Measurements from ENCODE around the gene SCLT1.

Gene SCLT1

GRCh38 chr4:129037093-129037492 lies 56.2 kb downstream of the SCLT1 start:
- TF ChIP-seq CTCF (conservative IDR thresholded peaks at IDR 0.05), result no peak
- no peak overlapping the region for H3K27ac ChIP-seq

- no peak for TF ChIP-seq CTCF (conservative IDR thresholded peaks at IDR 0.05)
- H3K27ac ChIP-seq, result no peak overlapping the region
These were observed 78.5 kb downstream of the SCLT1 start for GRCh38 chr4:129014566-129015509.

DNA sequence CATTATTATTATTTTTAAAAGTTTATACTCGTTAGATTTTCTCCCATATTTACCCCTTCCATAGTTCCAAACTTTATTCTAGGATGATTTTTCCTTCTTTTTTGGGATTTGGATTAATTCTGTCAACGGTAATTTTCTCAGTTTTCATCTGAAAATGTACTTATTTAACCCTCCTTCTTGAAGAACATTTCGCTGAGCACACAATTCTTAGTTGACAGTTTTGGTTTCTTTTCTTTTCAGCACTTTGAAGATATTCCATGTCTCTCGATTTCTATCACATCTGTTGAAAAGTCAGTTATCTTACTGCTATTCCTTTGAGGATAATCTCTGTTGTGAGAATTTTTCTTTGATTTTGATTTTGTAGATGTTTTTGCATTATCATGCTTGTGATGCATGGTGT lies 85.2 kb downstream of the SCLT1 start:
- TF ChIP-seq CTCF (conservative IDR thresholded peaks at IDR 0.05), result no peak
- H3K27ac ChIP-seq, result no peak overlapping the region

- no peak overlapping the region for H3K27ac ChIP-seq
- TF ChIP-seq CTCF (conservative IDR thresholded peaks at IDR 0.05), result no peak
These were observed 106.4 kb downstream of the SCLT1 start for GRCh38 chr4:128986908-128987307.

DNA sequence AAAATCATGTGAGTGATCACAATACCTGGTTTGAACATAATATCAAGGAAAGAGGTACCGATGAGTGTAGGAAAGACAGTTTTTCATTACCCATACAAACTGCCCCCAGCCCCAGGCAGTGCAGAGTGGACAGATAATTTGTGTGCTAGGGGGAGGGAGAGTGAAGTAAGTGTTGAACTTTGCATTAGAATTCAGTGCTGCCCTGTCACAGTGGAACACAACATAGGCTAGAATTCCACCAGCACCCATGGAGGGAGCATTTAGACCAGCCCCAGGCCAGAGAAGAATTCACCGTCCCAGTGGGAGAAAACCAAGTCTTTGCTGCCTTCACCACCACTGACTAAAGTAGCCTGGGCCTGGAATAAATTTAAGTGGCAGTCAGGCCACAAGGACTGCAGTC lies 107.3 kb downstream of the SCLT1 start:
- no peak for TF ChIP-seq CTCF (conservative IDR thresholded peaks at IDR 0.05)

GRCh38 chr4:128983771-128984485 lies 109.4 kb downstream of the SCLT1 start:
- no peak overlapping the region for H3K27ac ChIP-seq
- TF ChIP-seq CTCF (conservative IDR thresholded peaks at IDR 0.05), result no peak

More for the DNA sequence above, 107.3 kb downstream of the SCLT1 start:
- H3K27ac ChIP-seq, result no peak overlapping the region

- no peak for TF ChIP-seq CTCF (conservative IDR thresholded peaks at IDR 0.05)
- no peak overlapping the region for H3K27ac ChIP-seq
These were observed 112.0 kb downstream of the SCLT1 start for GRCh38 chr4:128981377-128981776.

Measured in VCaP (cell line).